Parathyroid adenoma (tissue), 2 donors: ENCODE data around the gene TMEM132C.

Experiments
- H2AFZ ChIP-seq: fragments of 300-600 bp; sonication (generic); one replicate; pipeline ENCODE4 v1.7.0; 2017; ENCODE audit warnings: antibody characterized with exemption, mild to moderate bottlenecking
- H3K27ac ChIP-seq: fragments of 300-600 bp; sonication (generic); one replicate; pipeline ENCODE4 v1.7.0; 2017
- H3K27me3 ChIP-seq: fragments of 300-600 bp; sonication (generic); one replicate; pipeline ENCODE4 v1.7.0; 2017; ENCODE audit warnings: low read length; ENCODE audit not compliant: control insufficient read depth, insufficient read depth
- H3K36me3 ChIP-seq: fragments of 300-600 bp; sonication (generic); one replicate; pipeline ENCODE4 v1.7.0; 2017; ENCODE audit warnings: low read length; ENCODE audit not compliant: control insufficient read depth, insufficient read depth
- H3K4me1 ChIP-seq: fragments of 300-600 bp; sonication (generic); one replicate; pipeline ENCODE4 v1.7.0; 2017; ENCODE audit warnings: control low read depth
- H3K4me2 ChIP-seq: fragments of 300-600 bp; sonication (generic); one replicate; pipeline ENCODE4 v1.7.0; 2017; ENCODE audit warnings: low read length
- H3K4me3 ChIP-seq: fragments of 300-600 bp; sonication (generic); one replicate; pipeline ENCODE4 v1.7.0; 2017; ENCODE audit warnings: low read depth, low read length
- H3K79me2 ChIP-seq: fragments of 300-600 bp; sonication (generic); one replicate; pipeline ENCODE4 v1.7.0; 2017; ENCODE audit warnings: control low read depth
- H3K9ac ChIP-seq: fragments of 300-600 bp; sonication (generic); one replicate; pipeline ENCODE4 v1.7.0; 2017; ENCODE audit warnings: mild to moderate bottlenecking
- H3K9me3 ChIP-seq: fragments of 300-600 bp; sonication (generic); one replicate; pipeline ENCODE4 v1.7.0; 2017; ENCODE audit warnings: low read length; ENCODE audit not compliant: control insufficient read depth
- TF ChIP-seq, protein P1 (sequence below): fragments of 300-600 bp; sonication (generic); IDR thresholded peaks from one replicate; pipeline ENCODE4 v1.7.0; 2017; ENCODE audit warnings: antibody characterized with exemption, mild to moderate bottlenecking
- donor health status: primary hyperparathyroidism.

TMEM132C gene

DNA sequence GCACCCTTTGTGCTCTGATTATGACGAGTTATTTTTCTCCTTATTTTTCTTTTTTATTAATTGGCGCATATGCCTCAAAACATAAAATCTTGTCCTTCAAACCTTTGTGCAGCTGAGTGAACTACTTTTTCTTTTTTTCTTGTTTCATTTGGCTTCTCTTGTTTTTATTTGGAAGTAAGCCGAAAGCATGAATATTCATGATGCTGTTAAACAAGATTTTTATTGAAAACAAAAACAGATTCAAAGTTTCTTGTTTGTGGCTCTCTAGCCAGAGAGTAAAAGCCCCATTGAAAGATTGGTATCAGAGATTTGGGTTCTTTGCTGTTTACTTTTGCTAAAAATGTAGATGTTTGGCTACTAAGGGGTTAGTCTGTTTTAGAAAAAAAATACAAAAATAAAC is 183.8 kb downstream of the TMEM132C start:
- no peak overlapping the region for H3K4me2 ChIP-seq
- H3K4me3 ChIP-seq: no peak overlapping the region
- H3K9me3 ChIP-seq: no peaks in the 10 kb centered on the region
- H3K27ac ChIP-seq: no peak overlapping the region
- H3K9ac ChIP-seq: no peak overlapping the region
- no peaks in the 10 kb centered on the region for H3K36me3 ChIP-seq
- H3K4me1 ChIP-seq: peaks cover 8% of the 10 kb centered on the region
- H3K79me2 ChIP-seq: no peaks in the 10 kb centered on the region
- H3K27me3 ChIP-seq: no peaks in the 10 kb centered on the region
- H2AFZ ChIP-seq: no peak overlapping the region
- TF ChIP-seq, protein P1, sequence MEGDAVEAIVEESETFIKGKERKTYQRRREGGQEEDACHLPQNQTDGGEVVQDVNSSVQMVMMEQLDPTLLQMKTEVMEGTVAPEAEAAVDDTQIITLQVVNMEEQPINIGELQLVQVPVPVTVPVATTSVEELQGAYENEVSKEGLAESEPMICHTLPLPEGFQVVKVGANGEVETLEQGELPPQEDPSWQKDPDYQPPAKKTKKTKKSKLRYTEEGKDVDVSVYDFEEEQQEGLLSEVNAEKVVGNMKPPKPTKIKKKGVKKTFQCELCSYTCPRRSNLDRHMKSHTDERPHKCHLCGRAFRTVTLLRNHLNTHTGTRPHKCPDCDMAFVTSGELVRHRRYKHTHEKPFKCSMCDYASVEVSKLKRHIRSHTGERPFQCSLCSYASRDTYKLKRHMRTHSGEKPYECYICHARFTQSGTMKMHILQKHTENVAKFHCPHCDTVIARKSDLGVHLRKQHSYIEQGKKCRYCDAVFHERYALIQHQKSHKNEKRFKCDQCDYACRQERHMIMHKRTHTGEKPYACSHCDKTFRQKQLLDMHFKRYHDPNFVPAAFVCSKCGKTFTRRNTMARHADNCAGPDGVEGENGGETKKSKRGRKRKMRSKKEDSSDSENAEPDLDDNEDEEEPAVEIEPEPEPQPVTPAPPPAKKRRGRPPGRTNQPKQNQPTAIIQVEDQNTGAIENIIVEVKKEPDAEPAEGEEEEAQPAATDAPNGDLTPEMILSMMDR: no peak

DNA sequence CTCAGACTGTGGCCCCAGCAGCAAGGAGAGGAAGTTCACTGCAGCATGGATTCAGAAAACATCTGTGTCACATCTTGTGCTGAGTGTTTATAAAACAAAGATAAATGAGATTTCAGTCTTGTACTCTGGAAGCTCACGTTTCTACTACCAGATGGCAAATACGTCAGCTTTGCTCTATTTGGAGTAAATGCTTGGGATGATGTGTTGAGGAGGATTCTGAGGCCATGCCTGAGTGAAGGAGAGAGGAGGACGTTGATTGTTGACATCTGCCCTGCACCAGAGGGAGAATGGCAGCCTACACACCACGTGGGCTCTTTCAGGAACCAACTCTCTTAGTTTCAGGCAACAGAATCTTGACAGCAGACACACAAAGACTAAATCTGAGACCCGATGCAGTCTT is 188.9 kb downstream of the TMEM132C start:
- Histone ChIP-seq H3K4me1 (no peaks in the 10 kb centered on the region), H3K79me2 (no peaks in the 10 kb centered on the region), H2AFZ (no peak overlapping the region), H3K9me3 (no peaks in the 10 kb centered on the region), H3K27me3 (no peaks in the 10 kb centered on the region), H3K36me3 (no peaks in the 10 kb centered on the region), H3K4me2 (no peak overlapping the region), H3K9ac (no peak overlapping the region), H3K4me3 (no peak overlapping the region), H3K27ac (no peak overlapping the region)
- TF ChIP-seq, protein P1: no peak

DNA sequence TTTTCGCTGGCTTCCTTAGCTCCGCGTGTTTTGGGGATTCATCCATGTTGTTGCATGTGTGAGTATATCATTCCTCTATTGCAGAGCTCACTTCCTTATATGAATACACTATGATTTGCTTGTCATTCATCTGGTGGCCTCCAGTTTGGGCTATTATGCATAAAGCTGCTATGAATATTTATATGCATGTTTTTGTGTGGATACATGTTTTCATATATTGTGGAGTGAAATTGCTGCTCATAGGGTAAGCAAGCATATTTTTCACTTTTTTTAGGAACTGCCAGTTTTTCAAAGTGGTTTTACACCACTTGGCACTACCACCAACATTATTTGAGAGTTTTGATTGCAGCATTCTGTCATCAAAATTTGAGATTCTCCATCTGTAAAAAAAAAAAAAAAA is 190.0 kb downstream of the TMEM132C start:
- no peak overlapping the region for H3K27ac ChIP-seq
- H3K36me3 ChIP-seq: no peaks in the 10 kb centered on the region
- H3K27me3 ChIP-seq: no peaks in the 10 kb centered on the region
- no peak overlapping the region for H3K4me2 ChIP-seq
- no peak overlapping the region for H3K4me3 ChIP-seq
- no peaks in the 10 kb centered on the region for H3K9me3 ChIP-seq
- H3K9ac ChIP-seq: no peak overlapping the region
- no peaks in the 10 kb centered on the region for H3K79me2 ChIP-seq
- TF ChIP-seq, protein P1: no peak
- H3K4me1 ChIP-seq: no peaks in the 10 kb centered on the region
- no peak overlapping the region for H2AFZ ChIP-seq

DNA sequence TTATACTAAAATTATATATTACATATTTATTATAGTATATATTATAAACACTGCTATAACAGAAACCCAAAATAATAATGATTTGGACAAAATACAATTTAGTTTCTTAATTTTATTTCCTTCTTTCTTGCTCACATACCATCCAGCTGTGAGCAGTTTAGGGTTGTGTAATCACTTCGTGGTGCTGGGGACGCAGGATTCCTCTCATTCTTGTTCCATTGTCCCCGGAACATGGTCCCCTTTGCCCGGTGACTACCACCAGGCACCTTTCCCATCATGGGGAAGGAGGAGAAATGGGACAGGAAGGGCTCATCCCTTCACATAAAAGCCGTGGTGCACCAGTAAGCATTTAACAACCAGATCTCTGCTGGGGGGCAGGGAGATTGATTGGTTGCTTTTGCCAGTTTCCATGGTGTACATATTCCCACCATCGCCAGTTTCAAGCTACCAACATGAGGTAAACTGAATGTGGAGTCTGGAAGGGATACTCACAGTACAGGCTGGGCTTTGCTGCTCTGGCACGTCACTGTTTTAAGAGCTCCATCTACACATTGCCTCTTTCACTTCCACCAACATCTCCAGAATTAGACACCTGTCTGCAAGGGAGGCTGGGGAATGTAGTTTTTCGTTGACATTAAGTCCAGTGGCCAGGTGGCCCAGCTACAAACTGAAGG is 191.5 kb downstream of the TMEM132C start:
- Histone ChIP-seq H3K27ac (no peak overlapping the region), H3K27me3 (no peaks in the 10 kb centered on the region), H3K4me1 (no peaks in the 10 kb centered on the region), H3K4me2 (no peak overlapping the region), H2AFZ (no peak overlapping the region), H3K9me3 (no peaks in the 10 kb centered on the region), H3K36me3 (no peaks in the 10 kb centered on the region), H3K9ac (no peak overlapping the region), H3K79me2 (no peaks in the 10 kb centered on the region), H3K4me3 (no peak overlapping the region)
- TF ChIP-seq, protein P1: no peak

DNA sequence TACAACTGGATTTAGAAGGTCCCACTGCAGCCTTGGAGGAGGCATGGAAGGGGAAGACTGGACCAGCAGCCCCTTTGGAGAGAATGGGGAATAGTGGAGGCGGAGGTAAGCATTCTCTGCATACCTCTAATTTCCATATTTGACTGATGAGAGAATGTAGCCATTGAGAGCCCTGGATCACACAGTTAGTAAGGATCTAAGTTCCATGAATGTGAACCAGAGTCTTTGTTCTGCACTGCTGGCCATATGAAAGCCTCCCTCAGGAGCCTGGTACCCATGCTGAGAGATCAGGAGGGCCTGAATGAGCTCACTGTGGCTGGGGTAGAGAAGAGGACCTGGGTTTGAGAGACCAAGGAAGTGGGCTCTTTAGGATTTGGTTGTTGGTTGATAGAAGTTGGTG is 192.1 kb downstream of the TMEM132C start:
- no peaks in the 10 kb centered on the region for H3K9me3 ChIP-seq
- no peaks in the 10 kb centered on the region for H3K79me2 ChIP-seq
- no peaks in the 10 kb centered on the region for H3K27me3 ChIP-seq
- H3K4me3 ChIP-seq: no peak overlapping the region
- H3K27ac ChIP-seq: no peak overlapping the region
- H3K4me1 ChIP-seq: no peaks in the 10 kb centered on the region
- no peak overlapping the region for H2AFZ ChIP-seq
- TF ChIP-seq, protein P1: no peak
- no peaks in the 10 kb centered on the region for H3K36me3 ChIP-seq
- H3K9ac ChIP-seq: no peak overlapping the region
- no peak overlapping the region for H3K4me2 ChIP-seq
